ENCODE results near the gene SHC4. TPM values are rescaled to one million over a fixed set of nuclear protein-coding genes. Genes with fewer than 3 reads are reported as not detected.

SHC4 gene
- total RNA-seq, 3 donors from 2014 or later: 0.16 to 4.0 (median 1.3) TPM

DNA sequence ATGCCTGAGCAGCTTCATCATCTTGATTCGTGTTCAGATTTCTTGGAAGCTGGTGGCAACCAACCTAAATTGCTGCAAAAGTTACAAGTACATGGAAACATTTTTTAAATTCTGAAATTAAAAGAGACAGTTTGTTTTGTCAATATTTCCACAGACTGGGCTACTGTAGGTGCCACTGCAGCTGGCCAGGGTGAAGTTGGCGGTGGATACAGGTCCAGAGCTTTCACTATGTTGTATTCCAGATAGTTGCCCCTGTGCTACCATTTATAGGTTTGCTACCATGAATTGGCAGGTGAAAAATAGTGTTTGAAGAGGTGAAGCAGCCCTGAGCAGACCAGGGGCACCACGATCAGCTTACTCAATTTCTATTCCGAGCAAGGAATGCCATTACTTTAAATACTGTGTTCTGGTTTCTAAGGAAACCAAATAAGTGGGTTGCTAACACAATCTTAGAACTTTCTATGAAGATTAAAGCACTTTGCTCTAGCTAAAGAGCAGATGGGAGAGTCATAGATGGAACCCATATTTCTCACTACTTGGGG lies 21.2 kb upstream of the SHC4 start:
- Histone ChIP-seq H3K27me3 (no peaks in the 10 kb centered on the region), H3K27ac (peak overlapping the region; percentile 41 to 70), H3K4me1 (peaks cover 0 to 8% of the 10 kb centered on the region in 2 donors), H3K9me3 (no peaks in the 10 kb centered on the region), H3K4me3 (no peak overlapping the region), H3K36me3 (no peaks in the 10 kb centered on the region)
- TF ChIP-seq, protein P1, sequence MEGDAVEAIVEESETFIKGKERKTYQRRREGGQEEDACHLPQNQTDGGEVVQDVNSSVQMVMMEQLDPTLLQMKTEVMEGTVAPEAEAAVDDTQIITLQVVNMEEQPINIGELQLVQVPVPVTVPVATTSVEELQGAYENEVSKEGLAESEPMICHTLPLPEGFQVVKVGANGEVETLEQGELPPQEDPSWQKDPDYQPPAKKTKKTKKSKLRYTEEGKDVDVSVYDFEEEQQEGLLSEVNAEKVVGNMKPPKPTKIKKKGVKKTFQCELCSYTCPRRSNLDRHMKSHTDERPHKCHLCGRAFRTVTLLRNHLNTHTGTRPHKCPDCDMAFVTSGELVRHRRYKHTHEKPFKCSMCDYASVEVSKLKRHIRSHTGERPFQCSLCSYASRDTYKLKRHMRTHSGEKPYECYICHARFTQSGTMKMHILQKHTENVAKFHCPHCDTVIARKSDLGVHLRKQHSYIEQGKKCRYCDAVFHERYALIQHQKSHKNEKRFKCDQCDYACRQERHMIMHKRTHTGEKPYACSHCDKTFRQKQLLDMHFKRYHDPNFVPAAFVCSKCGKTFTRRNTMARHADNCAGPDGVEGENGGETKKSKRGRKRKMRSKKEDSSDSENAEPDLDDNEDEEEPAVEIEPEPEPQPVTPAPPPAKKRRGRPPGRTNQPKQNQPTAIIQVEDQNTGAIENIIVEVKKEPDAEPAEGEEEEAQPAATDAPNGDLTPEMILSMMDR (IDR thresholded peaks at IDR 0.05): no peak
- no peak for TF ChIP-seq POLR2AphosphoS5 (IDR thresholded peaks at IDR 0.05)
- TF ChIP-seq POLR2A (IDR thresholded peaks at IDR 0.05): no peak
- no peak for DNase-seq (ENCODE audit: low spot score in 2 of 2)
- intact Hi-C loops (cut with DNase I; ENCODE audit: low total_unique reads): no loop called here

DNA sequence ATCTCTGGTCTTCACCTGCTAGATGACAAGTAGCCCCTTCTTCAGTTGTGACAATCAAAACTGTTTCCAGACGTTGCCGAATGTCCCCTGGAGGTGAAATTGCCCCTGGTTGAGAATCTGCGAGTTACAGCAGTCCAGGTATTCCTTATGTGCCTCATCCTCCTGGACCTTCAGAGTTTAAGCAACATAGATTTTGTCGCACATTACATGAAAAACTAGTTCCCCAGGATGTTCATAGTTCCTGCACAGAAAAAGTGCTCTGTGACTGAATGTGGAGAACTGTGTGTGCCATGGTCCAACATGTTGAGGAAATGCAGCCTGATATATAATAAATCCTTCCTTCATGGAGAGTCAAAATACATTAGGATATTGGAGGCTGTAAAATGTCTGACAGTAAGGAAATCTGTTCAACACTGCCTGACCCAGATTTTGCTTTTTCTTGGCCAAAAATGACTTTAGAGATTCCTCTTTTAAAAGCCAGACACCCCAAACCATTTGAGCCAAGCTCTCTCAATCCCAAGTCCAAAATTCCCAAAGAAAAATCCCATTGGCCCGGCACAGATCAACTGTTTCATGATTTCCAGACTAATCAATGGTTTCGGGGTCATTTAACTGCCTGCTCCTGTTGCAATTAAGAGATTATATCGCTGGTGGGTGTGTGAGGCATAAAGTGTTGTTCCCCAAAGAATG lies 20.4 kb upstream of the SHC4 start:
- no peaks in the 10 kb centered on the region for H3K27me3 ChIP-seq
- H3K4me1 ChIP-seq: peaks cover 0 to 8% of the 10 kb centered on the region in 2 donors
- intact Hi-C loops (cut with DNase I; ENCODE audit: low total_unique reads): no loop called here
- no peaks in the 10 kb centered on the region for H3K36me3 ChIP-seq
- H3K4me3 ChIP-seq: no peak overlapping the region
- no peak for DNase-seq (ENCODE audit: low spot score in 2 of 2)
- TF ChIP-seq, protein P1 (IDR thresholded peaks at IDR 0.05): no peak
- TF ChIP-seq POLR2AphosphoS5 (IDR thresholded peaks at IDR 0.05): no peak
- H3K27ac ChIP-seq: peak overlapping the region; percentile 65 to 70
- no peaks in the 10 kb centered on the region for H3K9me3 ChIP-seq

DNA sequence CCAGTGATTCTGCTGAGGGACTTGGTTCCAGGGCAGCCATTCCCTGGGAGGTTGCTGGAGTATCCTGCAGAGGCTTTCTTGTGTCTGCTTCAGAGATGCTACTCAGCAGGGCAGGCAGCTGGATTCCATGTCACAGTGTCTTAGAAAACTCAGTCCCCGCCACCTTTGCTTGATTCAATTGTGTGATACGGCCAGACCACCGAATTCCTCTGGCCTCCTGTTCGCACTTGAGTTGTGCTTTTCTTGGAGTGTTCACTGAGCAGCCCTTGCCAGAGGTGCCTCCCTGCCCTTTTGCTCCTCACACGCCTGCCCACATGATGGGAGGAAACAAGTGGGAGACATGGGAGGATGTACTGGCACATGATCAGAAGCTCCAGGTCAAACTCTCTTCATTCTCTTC lies 19.6 kb upstream of the SHC4 start:
- Histone ChIP-seq H3K4me3 (no peak overlapping the region), H3K4me1 (peaks cover 0 to 8% of the 10 kb centered on the region in 2 donors), H3K27ac (peak overlapping the region; percentile 65 to 70), H3K36me3 (no peaks in the 10 kb centered on the region), H3K9me3 (no peaks in the 10 kb centered on the region), H3K27me3 (no peaks in the 10 kb centered on the region)
- TF ChIP-seq POLR2AphosphoS5 (IDR thresholded peaks at IDR 0.05) (no peak), POLR2A (IDR thresholded peaks at IDR 0.05) (no peak)
- TF ChIP-seq, protein P1 (IDR thresholded peaks at IDR 0.05): no peak
- DNase-seq (ENCODE audit: low spot score in 2 of 2): no peak
- intact Hi-C loops (cut with DNase I; ENCODE audit: low total_unique reads): no loop called here

DNA sequence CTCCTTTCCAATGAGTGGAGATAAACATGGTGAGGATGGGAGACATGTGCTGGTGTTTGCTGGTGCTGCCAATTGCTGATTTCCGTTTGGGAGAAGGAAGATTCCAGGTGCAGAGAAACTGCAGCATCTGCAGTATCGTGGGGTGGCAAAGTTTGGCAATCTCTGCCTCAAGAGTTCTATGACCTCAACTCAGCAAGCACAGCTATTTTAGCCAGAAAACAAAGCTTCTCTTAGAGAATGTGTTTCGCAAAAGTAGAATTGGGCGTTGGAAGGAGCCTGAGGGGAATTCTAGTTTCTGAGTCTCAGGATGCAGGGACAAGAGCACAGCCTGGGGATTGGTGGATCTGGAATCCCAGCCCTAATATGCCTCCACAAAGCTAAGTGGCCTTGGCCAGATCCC lies 18.2 kb upstream of the SHC4 start:
- H3K4me1 ChIP-seq: peaks cover 0 to 8% of the 10 kb centered on the region in 2 donors
- peak in 1 of 2 donors; percentile 58 for DNase-seq (ENCODE audit: low spot score in 2 of 2)
- intact Hi-C loops (cut with DNase I; ENCODE audit: low total_unique reads): no loop called here
- H3K27me3 ChIP-seq: no peaks in the 10 kb centered on the region
- no peaks in the 10 kb centered on the region for H3K36me3 ChIP-seq
- no peak overlapping the region for H3K4me3 ChIP-seq
- H3K9me3 ChIP-seq: no peaks in the 10 kb centered on the region
- H3K27ac ChIP-seq: peak overlapping the region; percentile 65 to 70
- no peak for TF ChIP-seq POLR2AphosphoS5 (IDR thresholded peaks at IDR 0.05)
- TF ChIP-seq, protein P1 (IDR thresholded peaks at IDR 0.05): no peak
- TF ChIP-seq POLR2A (IDR thresholded peaks at IDR 0.05): no peak

DNA sequence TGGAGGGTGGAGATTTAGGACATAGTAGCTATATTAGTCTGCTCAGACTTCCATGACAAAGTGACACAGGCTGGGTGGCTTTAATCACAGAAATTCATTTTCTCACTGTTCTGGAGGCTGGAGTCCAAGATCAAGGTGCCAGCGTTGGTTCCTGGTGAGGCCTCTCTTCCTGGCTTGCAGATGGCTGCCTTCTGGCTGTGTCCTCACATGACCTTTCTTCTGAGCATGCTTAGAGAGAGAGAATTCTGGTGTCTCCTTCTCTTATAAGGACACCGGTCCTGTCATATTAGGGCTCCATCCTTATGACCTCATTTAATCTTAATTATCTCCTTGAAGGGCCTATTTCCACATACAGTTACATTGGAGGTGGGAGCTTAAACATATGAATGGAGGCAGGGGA lies 14.9 kb upstream of the SHC4 start:
- no peak for TF ChIP-seq POLR2AphosphoS5 (IDR thresholded peaks at IDR 0.05)
- H3K4me3 ChIP-seq: no peak overlapping the region

More for the DNA sequence above, 14.9 kb upstream of the SHC4 start:
- no peak for DNase-seq (ENCODE audit: low spot score in 2 of 2)
- no peaks in the 10 kb centered on the region for H3K27me3 ChIP-seq
- H3K27ac ChIP-seq: peak overlapping the region in 1 of 2 donors; percentile 22
- intact Hi-C loops (cut with DNase I; ENCODE audit: low total_unique reads): no loop called here
- no peaks in the 10 kb centered on the region for H3K36me3 ChIP-seq
- H3K4me1 ChIP-seq: no peaks in the 10 kb centered on the region
- no peaks in the 10 kb centered on the region for H3K9me3 ChIP-seq
